WERI-Rb-1 (cell line): ENCODE data around the gene LAMA1.

Source experiments
- DNase-seq: peaks from one replicate; pipeline ENCODE4 v3.0.0-alpha.2; 2020
- H3K27ac ChIP-seq: fragments of 250-450 bp; sonication (Bioruptor Pico); 2 replicates; pipeline ENCODE4 v1.5.1; 2020; ENCODE audit warnings: mild to moderate bottlenecking, moderate library complexity
- H3K27me3 ChIP-seq: fragments of 250-450 bp; sonication (Bioruptor Pico); 2 replicates; pipeline ENCODE4 v1.5.1; 2021; ENCODE audit warnings: mild to moderate bottlenecking, low read depth, moderate library complexity; ENCODE audit not compliant: insufficient read depth, severe bottlenecking
- H3K36me3 ChIP-seq: fragments of 250-450 bp; sonication (Bioruptor Pico); 2 replicates; pipeline ENCODE4 v1.5.1; 2020; ENCODE audit warnings: mild to moderate bottlenecking, moderate library complexity
- H3K4me3 ChIP-seq: 2 replicates; pipeline ENCODE4 v1.5.1; 2011; ENCODE audit warnings: low read depth, mild to moderate bottlenecking, control low read depth, low read length
- H3K9me3 ChIP-seq: fragments of 250-450 bp; sonication (Bioruptor Pico); 2 replicates; pipeline ENCODE4 v1.5.1; 2021; ENCODE audit warnings: mild to moderate bottlenecking, moderate library complexity; ENCODE audit not compliant: severe bottlenecking
- TF ChIP-seq, protein P1 (sequence below): IDR thresholded peaks from 2 replicates; pipeline ENCODE4 v1.5.1; 2011; ENCODE audit warnings: low read depth, mild to moderate bottlenecking, control low read depth, inconsistent platforms, low read length

Gene LAMA1

GRCh38 chr18:6950641-6951040 lies 167.0 kb downstream of the LAMA1 start:
- TF ChIP-seq, protein P1, sequence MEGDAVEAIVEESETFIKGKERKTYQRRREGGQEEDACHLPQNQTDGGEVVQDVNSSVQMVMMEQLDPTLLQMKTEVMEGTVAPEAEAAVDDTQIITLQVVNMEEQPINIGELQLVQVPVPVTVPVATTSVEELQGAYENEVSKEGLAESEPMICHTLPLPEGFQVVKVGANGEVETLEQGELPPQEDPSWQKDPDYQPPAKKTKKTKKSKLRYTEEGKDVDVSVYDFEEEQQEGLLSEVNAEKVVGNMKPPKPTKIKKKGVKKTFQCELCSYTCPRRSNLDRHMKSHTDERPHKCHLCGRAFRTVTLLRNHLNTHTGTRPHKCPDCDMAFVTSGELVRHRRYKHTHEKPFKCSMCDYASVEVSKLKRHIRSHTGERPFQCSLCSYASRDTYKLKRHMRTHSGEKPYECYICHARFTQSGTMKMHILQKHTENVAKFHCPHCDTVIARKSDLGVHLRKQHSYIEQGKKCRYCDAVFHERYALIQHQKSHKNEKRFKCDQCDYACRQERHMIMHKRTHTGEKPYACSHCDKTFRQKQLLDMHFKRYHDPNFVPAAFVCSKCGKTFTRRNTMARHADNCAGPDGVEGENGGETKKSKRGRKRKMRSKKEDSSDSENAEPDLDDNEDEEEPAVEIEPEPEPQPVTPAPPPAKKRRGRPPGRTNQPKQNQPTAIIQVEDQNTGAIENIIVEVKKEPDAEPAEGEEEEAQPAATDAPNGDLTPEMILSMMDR, result no peak
- H3K27me3 ChIP-seq, result no peaks in the 10 kb centered on the region
- no peaks in the 10 kb centered on the region for H3K9me3 ChIP-seq
- no peak for DNase-seq
- no peaks in the 10 kb centered on the region for H3K36me3 ChIP-seq
- no peak overlapping the region for H3K27ac ChIP-seq
- no peak overlapping the region for H3K4me3 ChIP-seq

GRCh38 chr18:6949800-6950586 lies 167.6 kb downstream of the LAMA1 start:
- Histone ChIP-seq H3K27ac (no peak overlapping the region), H3K4me3 (no peak overlapping the region)
- DNase-seq, result no peak

GRCh38 chr18:6948281-6949055 lies 169.1 kb downstream of the LAMA1 start:
- Histone ChIP-seq H3K36me3 (no peaks in the 10 kb centered on the region), H3K4me3 (no peak overlapping the region), H3K27ac (no peak overlapping the region), H3K27me3 (no peaks in the 10 kb centered on the region), H3K9me3 (no peaks in the 10 kb centered on the region)
- TF ChIP-seq, protein P1, result no peak
- no peak for DNase-seq

More at GRCh38 chr18:6949800-6950586, 167.6 kb downstream of the LAMA1 start:
- H3K9me3 ChIP-seq, result no peaks in the 10 kb centered on the region
- H3K27me3 ChIP-seq, result no peaks in the 10 kb centered on the region
- H3K36me3 ChIP-seq, result no peaks in the 10 kb centered on the region
- TF ChIP-seq, protein P1, result no peak

DNA sequence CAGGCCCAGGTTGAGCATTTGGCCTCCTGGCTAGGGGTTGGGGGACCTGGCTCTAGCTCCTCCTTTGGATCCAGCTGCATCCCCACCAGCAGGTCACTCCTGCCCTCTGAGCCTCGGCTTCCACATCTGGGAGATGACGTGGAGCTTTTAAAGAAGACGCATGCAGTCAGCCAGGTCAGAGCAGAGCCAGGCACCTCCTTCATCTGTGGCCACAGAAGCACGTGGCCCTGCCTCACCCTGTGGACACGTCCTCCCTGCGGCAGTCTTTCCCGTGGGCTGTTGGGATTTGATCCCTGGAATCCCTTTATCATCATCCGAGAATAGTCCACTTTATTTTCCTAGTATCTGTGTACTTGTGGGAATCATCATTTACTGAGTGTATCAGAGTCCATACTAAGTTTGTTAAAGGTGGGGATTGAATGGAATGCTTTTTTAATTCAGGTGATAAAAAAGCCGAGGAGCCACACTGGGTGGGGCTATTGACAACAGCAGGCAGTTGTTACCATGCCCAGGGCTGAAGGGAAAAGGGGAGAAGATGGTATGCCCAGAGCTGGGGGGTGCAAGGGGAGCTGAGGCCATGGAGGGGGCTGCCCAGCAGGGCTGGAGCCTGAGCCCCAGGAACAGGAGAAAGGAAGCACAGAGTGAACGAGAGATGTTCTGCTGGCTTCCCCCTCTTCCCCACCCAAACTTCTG lies 170.1 kb downstream of the LAMA1 start:
- Histone ChIP-seq H3K27me3 (no peaks in the 10 kb centered on the region), H3K36me3 (no peaks in the 10 kb centered on the region), H3K27ac (no peak overlapping the region), H3K4me3 (no peak overlapping the region), H3K9me3 (no peaks in the 10 kb centered on the region)
- TF ChIP-seq, protein P1, result no peak
- no peak for DNase-seq

DNA sequence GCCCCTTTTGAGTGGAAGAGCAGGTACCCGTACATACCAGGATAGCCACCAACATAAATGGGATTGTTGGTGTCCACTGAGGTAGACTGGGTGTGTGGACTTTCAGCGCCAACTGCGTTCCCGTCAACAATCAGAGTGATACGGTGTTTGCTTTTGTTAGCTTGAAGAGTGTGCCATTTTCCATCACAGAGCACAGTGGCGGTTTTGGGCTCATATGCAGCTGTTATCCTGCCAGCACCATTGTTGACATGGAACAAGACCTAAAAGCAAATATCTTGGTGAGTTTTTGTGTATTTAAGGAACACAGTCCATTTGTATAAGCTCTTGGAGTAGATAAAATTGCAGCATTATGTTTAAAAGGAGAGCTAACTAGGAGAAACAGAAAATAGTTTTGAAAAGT lies 174.5 kb downstream of the LAMA1 start:
- H3K27ac ChIP-seq, result no peak overlapping the region

More for the DNA sequence above, 174.5 kb downstream of the LAMA1 start:
- no peak for DNase-seq
- Histone ChIP-seq H3K36me3 (no peaks in the 10 kb centered on the region), H3K9me3 (no peaks in the 10 kb centered on the region), H3K27me3 (no peaks in the 10 kb centered on the region), H3K4me3 (no peak overlapping the region)
- TF ChIP-seq, protein P1, result no peak
